Measurements from ENCODE around the gene THUMPD3.

Gene THUMPD3

DNA sequence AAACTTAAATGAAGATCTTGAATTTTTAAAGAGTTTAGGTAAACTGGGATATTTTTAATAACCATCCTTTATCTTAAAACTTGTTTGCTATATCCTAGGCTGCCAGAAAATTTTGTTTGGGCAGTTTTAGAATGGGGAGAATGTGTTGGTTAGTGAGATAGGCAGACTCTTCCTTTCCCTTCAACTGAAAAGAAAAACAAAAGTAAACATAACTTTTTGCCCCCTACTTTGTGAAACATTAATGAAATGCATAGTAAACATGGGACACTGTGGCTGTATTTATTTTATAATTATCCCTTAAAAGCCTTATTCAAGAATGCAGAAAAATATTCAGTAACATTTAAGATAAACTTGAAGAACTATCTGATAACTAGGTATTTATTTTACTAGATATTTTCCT lies 65.6 kb downstream of the THUMPD3 start:
- no peak for DNase-seq

DNA sequence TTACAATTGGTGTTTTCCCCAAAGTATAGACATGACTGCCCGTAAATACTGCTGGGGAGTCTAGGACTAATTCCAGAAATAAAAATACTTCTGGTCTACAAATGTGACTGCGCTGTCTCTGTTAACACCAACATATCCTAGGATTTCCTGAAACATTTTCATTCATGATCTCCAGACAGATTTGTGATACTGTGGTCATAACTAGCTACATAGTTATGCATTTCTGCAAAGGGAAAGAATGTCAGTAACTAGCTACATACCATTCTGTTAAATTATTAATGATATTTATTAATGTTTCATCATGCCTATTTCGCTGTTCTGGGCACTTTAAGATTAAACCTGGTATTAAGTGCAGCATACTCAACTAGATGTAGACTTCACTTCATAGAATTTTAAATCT lies 67.9 kb downstream of the THUMPD3 start:
- no peak for DNase-seq

DNA sequence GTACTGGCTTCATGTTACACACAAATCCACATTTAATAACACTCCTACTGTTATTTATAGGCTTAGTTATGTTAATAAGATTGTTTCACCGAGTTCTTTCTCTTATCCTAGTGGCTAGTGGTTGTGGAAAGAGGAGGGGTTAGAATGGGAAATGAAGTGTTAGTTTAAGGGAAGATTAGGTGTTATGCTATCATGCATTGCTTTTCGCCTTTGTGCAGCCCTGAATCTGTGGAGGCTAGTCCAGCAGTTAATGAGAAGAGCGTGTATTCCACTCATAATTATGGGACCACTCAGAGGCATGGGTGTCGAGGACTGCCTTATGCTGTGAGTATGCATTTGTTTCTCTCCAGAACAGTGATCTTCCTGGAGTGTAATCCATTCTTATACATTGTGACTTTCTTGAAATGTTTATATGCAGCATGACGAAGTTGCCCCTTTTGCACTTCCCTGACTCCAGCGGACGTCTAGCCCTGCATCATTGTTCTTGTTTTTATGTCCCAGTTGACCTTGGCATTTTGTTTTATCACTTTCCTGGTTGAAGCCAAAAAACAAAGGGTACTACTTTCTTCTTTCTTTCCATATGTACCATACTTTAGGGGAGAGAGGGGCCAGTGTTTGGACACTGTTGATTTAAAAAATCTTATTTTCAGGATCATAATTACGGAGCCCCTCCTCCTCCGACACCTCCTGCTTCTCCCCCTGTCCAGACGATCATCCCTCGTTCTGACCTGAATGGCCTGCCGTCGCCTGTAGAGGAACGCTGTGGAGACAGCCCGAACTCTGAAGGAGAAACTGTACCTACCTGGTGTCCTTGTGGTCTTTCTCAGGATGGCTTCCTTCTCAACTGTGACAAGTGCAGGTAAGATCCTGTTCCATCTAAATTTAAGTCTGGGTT lies 71.0 kb downstream of the THUMPD3 start:
- DNase-seq: no peak

DNA sequence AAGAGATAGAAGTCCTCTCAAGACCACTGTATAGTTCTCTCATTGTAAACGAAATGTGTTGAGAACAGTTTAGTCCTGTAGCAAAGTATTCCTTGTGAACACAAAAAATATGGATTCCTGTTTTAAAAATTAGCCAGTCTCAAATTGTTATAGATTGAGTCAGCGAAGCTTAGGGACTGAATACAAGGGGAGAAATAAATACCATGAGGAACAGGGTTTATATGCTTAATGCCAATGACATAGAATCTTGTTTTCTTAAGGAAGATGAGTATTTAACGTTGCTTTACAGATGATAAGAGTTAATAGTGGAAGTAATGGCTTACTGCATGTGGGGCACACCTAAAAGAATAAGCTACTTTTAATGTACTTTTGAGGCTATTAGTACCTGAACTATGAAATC lies 72.5 kb downstream of the THUMPD3 start:
- no peak for DNase-seq
